ENCODE measurements around the gene PYCARD. TPM values are rescaled to one million over a fixed set of nuclear protein-coding genes. Genes with fewer than 3 reads are reported as not detected.
A peak's percentile ranks its signal among the peaks of the same experiment; 100 is the strongest.

The PYCARD gene
- total RNA-seq, 1 experiment from 2014 or later: 37.5 TPM

GRCh38 chr16:31214708-31215286, 12.2 kb upstream of the PYCARD start:
- Histone ChIP-seq H3K14ac (ENCODE audit: insufficient read depth, low read length) (peak overlapping the region; percentile 10), H3K4ac (ENCODE audit: low read depth, low read length) (no peak overlapping the region), H3K56ac (ENCODE audit: insufficient read length, low read depth, low read length) (no peak overlapping the region), H3K79me2 (ENCODE audit: insufficient read depth, low read length) (no peaks in the 10 kb centered on the region), H3K79me1 (ENCODE audit: insufficient read depth, low read depth, low read length, poor library complexity, severe bottlenecking) (no peaks in the 10 kb centered on the region), H2AFZ (ENCODE audit: low read length) (no peak overlapping the region), H3K9me3 (ENCODE audit: control insufficient read depth, low read depth, low read length) (no peaks in the 10 kb centered on the region), H4K8ac (replicated peaks; ENCODE audit: insufficient read length, low read depth, low read length) (no peak overlapping the region), H3K9ac (ENCODE audit: extremely low read depth, insufficient read length, low read length) (no peak overlapping the region), H3K4me1 (ENCODE audit: insufficient read depth, low read length) (no peaks in the 10 kb centered on the region), H3K4me2 (ENCODE audit: insufficient read depth, insufficient read length, low read length) (peak overlapping the region; percentile 72), H2BK15ac (ENCODE audit: low read depth, low read length) (no peak overlapping the region), H2BK20ac (ENCODE audit: low read depth, low read length, poor library complexity, severe bottlenecking) (no peak overlapping the region), H3K23me2 (ENCODE audit: insufficient read length, low read depth, low read length, poor library complexity, severe bottlenecking) (peaks cover 26% of the 10 kb centered on the region), H2AK5ac (ENCODE audit: insufficient read length, low read length) (no peak overlapping the region), H4K20me1 (ENCODE audit: control insufficient read depth, insufficient read depth, insufficient read length) (no peaks in the 10 kb centered on the region), H4K91ac (ENCODE audit: insufficient read length, low read depth, low read length) (no peak overlapping the region), H3K18ac (ENCODE audit: insufficient read length, low read depth, low read length) (peak overlapping the region; percentile 49), H2BK120ac (ENCODE audit: low read depth, low read length, poor library complexity, severe bottlenecking) (no peak overlapping the region), H3K27ac (ENCODE audit: insufficient read length, low read depth, low read length) (no peak overlapping the region), H4K5ac (ENCODE audit: insufficient read length, low read depth, low read length) (no peak overlapping the region), H3T11ph (ENCODE audit: low read length) (no peak overlapping the region), H3K23ac (ENCODE audit: insufficient read length, low read depth, low read length) (no peak overlapping the region), H2BK5ac (ENCODE audit: insufficient read length, low read length) (no peak overlapping the region), H2BK12ac (ENCODE audit: insufficient read length, low read depth, low read length) (no peak overlapping the region), H3K27me3 (ENCODE audit: insufficient read depth, low read length) (peaks cover 15% of the 10 kb centered on the region; the same call in 1 of the 2 replicates)
- TF ChIP-seq CTCF (conservative IDR thresholded peaks at IDR 0.05): no peak; the same call in 2 of the 3 replicates
- Mint-ChIP-seq H3K4me3 (peak overlapping the region; percentile 66 to 84), H3K9me3 (no peaks in the 10 kb centered on the region; a peak in 1 of 5 replicates), H3K27me3 (ENCODE audit: low read depth) (peaks cover 70% of the 10 kb centered on the region), H3K27ac (peak overlapping the region in 1 of 3 experiments; percentile 55; a peak in 1 of 7 replicates), H3K4me1 (peaks cover 23 to 24% of the 10 kb centered on the region in 2 experiments), H3K36me3 (ENCODE audit: insufficient read depth in 1 of 3, low read depth in 3 of 3) (no peaks in the 10 kb centered on the region; a peak in 1 of 7 replicates)
- WGBS (ENCODE audit: extremely low coverage, insufficient read length, low lambda C conversion rate): no CpG with 5 or more reads among the region's 58 CpGs
- peak; percentile 45 for DNase-seq

Measured in H9 (cell line).